GM20000 (cell line): Measurements from ENCODE around the gene CISD1.

Experiments used
- DNase-seq: peaks from one replicate; pipeline ENCODE4 v3.0.0; 2012; ENCODE audit warnings: low spot score
- CTCF ChIP-seq: IDR thresholded peaks from 2 replicates; pipeline ENCODE4 v1.5.1; 2012; ENCODE audit warnings: mild to moderate bottlenecking, control low read depth; ENCODE audit errors: extremely low read depth, missing control alignments

The CISD1 gene

DNA sequence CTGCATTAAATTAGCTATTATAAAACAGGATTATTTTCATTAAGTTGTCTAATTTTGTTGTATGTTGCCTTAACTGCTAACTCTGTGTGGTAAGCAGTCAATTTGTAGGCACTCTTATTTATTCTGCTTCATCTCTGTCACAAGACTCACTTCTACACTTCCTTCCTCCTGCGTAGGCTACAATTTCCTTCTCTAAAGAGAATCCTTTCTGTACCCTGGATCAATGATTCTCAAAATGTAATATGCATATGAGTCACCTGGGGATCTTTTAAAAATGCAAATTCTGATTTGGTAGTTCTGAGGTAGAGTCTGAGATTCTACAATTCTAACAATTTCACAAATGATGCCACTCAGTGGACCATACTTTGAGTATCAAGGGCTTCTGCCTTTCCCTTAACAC is 61.5 kb downstream of the CISD1 start:
- no peak for TF ChIP-seq CTCF
- no peak for DNase-seq

DNA sequence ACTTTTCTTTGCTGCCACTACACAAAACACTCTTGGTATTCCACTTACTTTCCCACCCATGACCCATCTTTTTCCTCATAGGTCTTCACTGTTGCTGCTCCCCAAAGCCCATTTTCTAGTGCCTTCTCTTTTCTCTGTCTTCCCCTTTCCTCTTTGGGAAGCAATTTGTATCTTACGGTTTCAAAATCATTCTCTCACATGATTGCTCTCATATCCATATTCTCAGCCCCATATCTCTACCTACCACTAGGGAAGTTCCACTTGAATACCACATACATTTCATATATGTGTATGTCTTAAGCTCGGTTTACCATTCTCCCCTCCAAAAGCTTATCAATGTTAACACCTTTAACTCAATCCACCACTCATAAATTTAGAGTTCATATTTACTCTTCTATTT is 62.7 kb downstream of the CISD1 start:
- DNase-seq = no peak
- TF ChIP-seq CTCF = no peak

DNA sequence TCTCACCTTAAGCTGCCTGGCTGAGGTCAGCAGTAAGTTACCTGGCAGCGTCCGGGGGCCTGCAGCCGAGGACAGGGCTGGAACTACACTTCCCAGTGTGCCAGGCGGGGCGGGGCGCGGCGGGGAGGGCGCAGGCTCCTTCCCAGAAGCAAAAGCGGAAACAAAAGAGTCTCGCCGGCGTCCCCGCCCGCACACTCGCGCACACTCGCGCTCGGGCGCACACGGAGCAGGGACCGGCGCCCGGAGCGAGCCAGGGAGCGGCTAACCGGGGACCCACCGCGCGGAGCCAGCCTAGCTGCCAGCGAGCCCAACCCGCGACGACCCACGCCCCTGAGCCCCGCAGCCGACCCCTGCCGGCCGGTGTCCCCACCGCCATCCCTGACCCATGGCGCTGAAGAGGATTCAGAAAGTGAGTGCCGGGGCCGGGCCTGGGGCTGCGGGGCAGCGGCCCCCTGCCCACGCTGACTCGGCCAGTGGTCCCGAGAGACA is 65.9 kb downstream of the CISD1 start, which contains the start of gene UBE2D1:
UBE2D1 (plus strand) TSS at position 190 of the 489 bp plus-strand sequence; CDS start at position 386, 196 bp downstream.
- no peak for TF ChIP-seq CTCF
- peak; percentile 93 for DNase-seq

DNA sequence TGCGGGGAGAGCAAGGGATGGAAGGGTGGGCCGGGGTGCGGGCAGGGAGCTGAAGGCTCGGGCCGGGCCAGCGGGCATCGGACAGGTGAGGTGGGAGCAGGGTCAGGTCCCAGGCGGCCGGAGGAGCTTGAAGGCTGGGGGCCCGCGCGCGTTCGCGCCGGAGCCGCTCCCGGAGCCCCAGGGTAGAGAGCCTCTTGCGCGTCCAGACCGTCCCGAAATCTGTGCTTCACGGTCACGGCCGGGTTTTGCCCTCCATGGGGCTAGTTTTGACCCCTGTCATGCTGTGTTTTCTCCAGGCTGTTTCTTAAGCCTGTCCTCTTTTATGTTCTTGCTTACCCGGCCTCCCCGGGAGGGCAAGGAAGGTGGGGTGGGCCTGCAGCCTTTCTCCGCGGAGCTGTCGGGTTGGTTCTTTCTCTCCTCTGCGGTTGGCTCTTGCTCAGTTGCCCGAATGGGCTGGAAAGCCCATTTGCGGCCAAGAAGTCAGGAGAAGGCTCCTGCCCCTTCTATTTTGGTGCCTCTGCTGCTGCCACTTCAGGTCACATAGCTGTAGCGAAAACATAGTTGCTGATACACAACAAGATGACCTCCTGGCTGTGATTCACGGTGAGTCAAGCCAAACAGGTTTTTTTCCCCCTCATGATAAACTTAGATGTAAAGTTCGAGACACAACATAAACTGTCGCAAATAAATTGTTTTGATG is 66.5 kb downstream of the CISD1 start:
- DNase-seq = no peak
- TF ChIP-seq CTCF = no peak

GRCh38 chr10:58336242-58336641 is 67.3 kb downstream of the CISD1 start:
- no peak for DNase-seq
- TF ChIP-seq CTCF = no peak
